Tracheal epithelial cell (primary cell): ENCODE measurements around the gene UBXN7. TPM values are rescaled to one million over a fixed set of nuclear protein-coding genes. Genes with fewer than 3 reads are reported as not detected.

Source experiments
- total RNA-seq: library from RNA; depleted of rRNA; stranded (reverse); fragments of >200 nt; gene quantifications from 2 replicates; pipeline ENCODE4 v1.2.1, GENCODE V29; 2014

Gene UBXN7, protein sequence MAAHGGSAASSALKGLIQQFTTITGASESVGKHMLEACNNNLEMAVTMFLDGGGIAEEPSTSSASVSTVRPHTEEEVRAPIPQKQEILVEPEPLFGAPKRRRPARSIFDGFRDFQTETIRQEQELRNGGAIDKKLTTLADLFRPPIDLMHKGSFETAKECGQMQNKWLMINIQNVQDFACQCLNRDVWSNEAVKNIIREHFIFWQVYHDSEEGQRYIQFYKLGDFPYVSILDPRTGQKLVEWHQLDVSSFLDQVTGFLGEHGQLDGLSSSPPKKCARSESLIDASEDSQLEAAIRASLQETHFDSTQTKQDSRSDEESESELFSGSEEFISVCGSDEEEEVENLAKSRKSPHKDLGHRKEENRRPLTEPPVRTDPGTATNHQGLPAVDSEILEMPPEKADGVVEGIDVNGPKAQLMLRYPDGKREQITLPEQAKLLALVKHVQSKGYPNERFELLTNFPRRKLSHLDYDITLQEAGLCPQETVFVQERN
- total RNA-seq = 16.0 and 17.4 TPM in 2 replicates

DNA sequence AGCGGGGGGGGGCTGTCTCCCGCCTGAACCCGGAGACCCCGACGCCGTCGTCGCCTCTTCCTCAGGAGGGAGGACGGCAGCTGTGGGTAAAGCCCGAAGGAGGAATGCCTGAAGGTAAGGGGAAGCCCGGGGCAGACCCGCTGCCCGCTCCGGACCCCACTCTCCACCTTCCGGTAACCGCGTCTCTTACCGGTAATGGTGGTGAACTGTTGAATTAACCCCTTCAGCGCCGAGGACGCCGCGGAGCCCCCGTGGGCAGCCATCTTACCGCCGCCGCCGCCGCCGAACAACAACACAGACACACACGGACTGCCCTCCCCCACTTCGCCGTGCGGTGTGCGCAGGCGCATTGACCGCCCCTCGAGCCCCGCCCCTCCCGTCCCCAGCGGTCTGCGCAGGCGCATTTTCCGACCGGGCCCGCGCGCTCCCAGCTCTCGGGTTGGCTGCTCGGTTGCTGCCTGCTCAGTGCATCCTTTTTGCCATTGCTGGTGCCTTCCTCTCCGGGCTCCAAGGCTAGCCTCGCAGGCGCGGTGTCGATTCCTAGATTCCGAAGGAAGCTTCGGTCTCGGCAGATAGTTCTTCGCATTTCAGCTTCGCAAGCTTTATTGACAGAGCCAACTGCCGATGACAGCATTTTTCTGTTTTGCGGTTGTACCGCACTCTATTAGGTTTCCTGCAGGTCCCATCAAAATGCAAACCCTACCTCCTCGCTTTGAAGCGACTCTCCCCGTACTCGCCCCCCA is at the start of gene UBXN7:
TSS of gene UBXN7 (minus strand) at position 291 of the 743 bp plus-strand sequence. CDS start at position 263, 28 bp downstream.

DNA sequence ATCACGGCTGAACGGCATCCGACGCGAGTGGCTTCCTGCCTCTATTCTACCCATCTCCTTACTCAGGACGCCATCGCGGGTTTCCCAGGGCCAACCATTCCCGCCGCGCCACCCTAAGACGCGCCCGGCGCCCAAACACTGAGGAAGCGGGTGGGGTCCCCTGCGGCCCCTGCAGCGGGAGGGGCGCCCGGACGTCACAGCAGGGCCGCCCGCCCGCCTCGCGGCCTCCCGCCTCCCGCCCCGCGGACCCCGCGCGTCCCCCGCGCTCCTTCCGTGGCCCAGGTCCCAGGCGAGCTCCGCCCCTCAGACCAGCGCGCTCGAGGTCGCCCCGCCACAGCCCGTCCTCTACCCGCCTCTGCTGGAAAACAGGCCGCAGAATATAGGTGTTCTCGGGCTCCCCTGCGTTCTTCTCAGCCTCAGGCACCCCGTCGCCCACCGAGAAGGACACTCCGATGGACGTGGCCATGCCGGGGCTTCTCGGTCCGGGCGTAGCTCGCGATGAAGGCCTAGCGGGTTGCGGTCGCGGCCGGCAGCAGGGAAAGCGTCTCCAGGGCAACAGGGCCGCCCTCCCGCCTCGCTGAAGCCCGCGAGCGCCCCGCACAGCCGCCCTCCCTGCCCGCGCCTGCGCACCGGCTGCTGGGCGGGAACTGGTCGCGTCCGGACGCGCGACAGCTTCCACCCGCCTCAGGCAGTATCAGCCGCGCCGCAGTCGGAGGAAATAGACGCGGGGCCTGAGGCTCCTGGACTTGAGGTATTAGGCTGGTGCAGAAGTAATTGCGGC is 114.3 kb downstream of the UBXN7 start, which contains the start of gene DYNLT2B:
TSS of gene DYNLT2B (minus strand) at position 554 of the 781 bp plus-strand sequence. CDS start at position 466, 88 bp downstream.

Other genes with a start within 250 kb of the UBXN7 start
- not detected in 2 replicates for gene ZDHHC19, start 221.0 kb downstream of the UBXN7 start, total RNA-seq
- gene SLC51A, start 215.9 kb downstream of the UBXN7 start, total RNA-seq = 0.24 TPM in 1 of 2 replicates, not detected in the other
- gene PCYT1A, start 144.7 kb downstream of the UBXN7 start, total RNA-seq = 34.5 and 64.8 TPM in 2 replicates
- 13.0 and 17.5 TPM in 2 replicates for gene DYNLT2B, start 114.2 kb downstream of the UBXN7 start, total RNA-seq
- 8.0 TPM in 1 of 2 replicates, not detected in the other for gene TM4SF19, start 94.0 kb downstream of the UBXN7 start, total RNA-seq
- gene RNF168, start 71.3 kb upstream of the UBXN7 start, total RNA-seq = 8.3 and 9.6 TPM in 2 replicates
- gene SMCO1, start 82.9 kb upstream of the UBXN7 start, total RNA-seq = 0.24 TPM in 1 of 2 replicates, not detected in the other
- 6.4 and 8.2 TPM in 2 replicates for gene WDR53, start 136.1 kb upstream of the UBXN7 start, total RNA-seq
- gene FBXO45, start 136.2 kb upstream of the UBXN7 start, total RNA-seq = 21.1 and 21.9 TPM in 2 replicates
- under 0.01 TPM in 1 of 2 replicates, not detected in the other for gene NRROS, start 207.3 kb upstream of the UBXN7 start, total RNA-seq